CD4-positive, alpha-beta T cell treated with Interleukin-15 for 4 hours (primary cell): ENCODE data around the gene PPP1R9B.

Experiments
- DNase-seq: peaks from one replicate; pipeline ENCODE4 v3.0.0-alpha.2; 2020; ENCODE audit warnings: low spot score

PPP1R9B gene

GRCh38 chr17:50103252-50103651, 47.2 kb downstream of the PPP1R9B start:
- DNase-seq: no peak

- DNase-seq: no peak
Measured at GRCh38 chr17:50102164-50102991, 48.1 kb downstream of the PPP1R9B start.

GRCh38 chr17:50101346-50102163, 48.9 kb downstream of the PPP1R9B start:
- no peak for DNase-seq

- no peak for DNase-seq
Measured at GRCh38 chr17:50100921-50101345, 49.5 kb downstream of the PPP1R9B start.

- no peak for DNase-seq
Measured at GRCh38 chr17:50100480-50100883, 50.0 kb downstream of the PPP1R9B start.

GRCh38 chr17:50099003-50099402, 51.5 kb downstream of the PPP1R9B start:
- DNase-seq: no peak

- no peak for DNase-seq
Measured at GRCh38 chr17:50098583-50098982, 51.9 kb downstream of the PPP1R9B start.

GRCh38 chr17:50097926-50098325, 52.6 kb downstream of the PPP1R9B start:
- no peak for DNase-seq

GRCh38 chr17:50097455-50097854, 53.0 kb downstream of the PPP1R9B start:
- DNase-seq: no peak

- no peak for DNase-seq
Measured at GRCh38 chr17:50096758-50097157, 53.7 kb downstream of the PPP1R9B start.

GRCh38 chr17:50096092-50096491, 54.4 kb downstream of the PPP1R9B start:
- no peak for DNase-seq

GRCh38 chr17:50095626-50096037, 54.8 kb downstream of the PPP1R9B start:
- no peak for DNase-seq

GRCh38 chr17:50094753-50095619, 55.5 kb downstream of the PPP1R9B start, which contains the start of gene PDK2:
Gene PDK2, plus strand, starts transcription at chr17:50095351. Its CDS starts 85 bp downstream, at chr17:50095436.
- peak; percentile 97 for DNase-seq

GRCh38 chr17:50094243-50094752, 56.2 kb downstream of the PPP1R9B start:
- DNase-seq: peak; percentile 89

- no peak for DNase-seq
Measured at GRCh38 chr17:50093807-50094206, 56.7 kb downstream of the PPP1R9B start.

- no peak for DNase-seq
Measured at GRCh38 chr17:50093246-50093645, 57.2 kb downstream of the PPP1R9B start.

GRCh38 chr17:50091918-50092285, 58.6 kb downstream of the PPP1R9B start:
- DNase-seq: no peak

GRCh38 chr17:50090971-50091917, 59.2 kb downstream of the PPP1R9B start:
- no peak for DNase-seq

- DNase-seq: no peak
Measured at GRCh38 chr17:50090071-50090470, 60.4 kb downstream of the PPP1R9B start.

- DNase-seq: no peak
Measured at GRCh38 chr17:50088952-50089825, 61.3 kb downstream of the PPP1R9B start.
